IPS-18c (cell line): Measurements from ENCODE around the gene HMG20A.

ENCODE experiments used
- H3K4me3 ChIP-seq: 2 replicates; pipeline ENCODE4 v1.7.0; 2013; ENCODE audit warnings: low read depth, mild to moderate bottlenecking, low read length, moderate library complexity; ENCODE audit not compliant: insufficient read depth
- H3K9me3 ChIP-seq: one replicate; pipeline ENCODE4 v1.6.1; 2013; ENCODE audit warnings: mild to moderate bottlenecking, low read length, moderate library complexity; ENCODE audit not compliant: control insufficient read depth, insufficient read depth

The HMG20A gene

DNA sequence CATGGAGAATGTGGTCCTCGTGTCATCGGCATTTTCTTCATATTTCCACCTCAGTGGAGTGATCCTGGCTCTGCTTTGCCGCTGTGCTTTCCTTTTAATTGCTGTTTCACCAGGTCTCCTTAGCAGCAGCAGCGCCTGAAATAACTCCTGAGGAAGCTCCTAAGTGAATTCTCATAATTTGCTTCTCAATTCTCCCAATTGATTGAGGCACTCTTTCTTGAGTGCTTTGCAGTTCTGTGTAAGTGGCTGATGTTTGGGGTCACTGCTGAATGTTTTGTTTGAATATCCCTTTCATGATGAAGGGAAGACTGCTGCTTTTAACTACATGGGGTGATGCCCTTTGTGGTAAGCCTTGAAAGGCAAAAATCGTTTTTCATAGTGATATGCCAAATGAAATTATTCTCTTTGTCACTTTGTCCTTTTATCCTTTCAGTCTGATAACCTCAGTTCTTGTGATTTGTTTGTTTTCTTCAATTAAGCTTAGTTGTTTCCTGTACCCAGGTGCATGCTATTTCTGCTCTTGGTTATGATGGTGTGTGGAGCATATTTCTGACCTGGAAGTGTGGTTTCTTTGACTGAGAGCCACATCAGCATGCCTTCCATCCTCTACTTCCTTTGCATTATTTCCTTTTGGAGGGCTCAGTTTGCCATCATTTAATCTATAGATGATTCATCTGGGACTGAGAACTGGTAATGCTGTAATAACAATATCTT, 36.7 kb downstream of the HMG20A start:
- no peak overlapping the region for H3K4me3 ChIP-seq

DNA sequence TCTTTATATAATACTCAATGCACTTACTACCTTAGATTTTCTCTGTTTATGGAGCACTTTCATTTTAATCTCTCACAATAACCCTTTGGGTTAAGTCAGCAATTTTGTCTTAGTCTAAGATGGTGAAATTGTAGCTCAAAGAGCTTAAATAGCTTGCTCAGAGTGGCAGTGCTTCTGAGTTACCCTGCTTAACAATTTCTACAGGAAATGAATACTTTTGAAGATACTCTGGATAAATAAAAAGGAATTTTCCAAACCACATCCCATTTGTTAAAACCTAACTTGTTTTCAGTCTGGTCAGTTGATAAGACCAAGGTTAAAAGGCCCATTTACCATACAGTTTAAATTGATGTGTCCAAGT, 37.2 kb downstream of the HMG20A start:
- no peaks in the 10 kb centered on the region for H3K9me3 ChIP-seq
- no peak overlapping the region for H3K4me3 ChIP-seq

More for the DNA sequence above, 36.7 kb downstream of the HMG20A start:
- H3K9me3 ChIP-seq = no peaks in the 10 kb centered on the region

DNA sequence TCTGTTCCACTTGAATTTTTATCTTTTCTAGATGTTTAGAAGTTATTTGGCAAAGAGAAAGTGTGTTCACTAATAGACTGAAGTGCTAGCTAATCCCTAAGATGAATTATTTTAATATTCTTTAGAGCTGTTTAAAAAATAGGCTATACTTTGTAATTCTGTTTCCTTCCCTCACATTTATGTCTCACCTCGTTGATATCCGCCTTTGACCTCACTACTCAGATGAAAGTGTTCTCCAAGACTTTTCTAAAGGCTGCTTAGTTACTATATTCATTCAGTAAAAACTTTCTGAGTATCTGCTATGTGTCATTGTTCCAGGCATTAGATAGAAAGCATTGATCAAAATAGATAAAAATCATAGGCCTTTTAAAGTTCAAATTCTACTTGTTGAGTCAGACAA, 38.3 kb downstream of the HMG20A start:
- Histone ChIP-seq H3K9me3 (no peaks in the 10 kb centered on the region), H3K4me3 (no peak overlapping the region)

DNA sequence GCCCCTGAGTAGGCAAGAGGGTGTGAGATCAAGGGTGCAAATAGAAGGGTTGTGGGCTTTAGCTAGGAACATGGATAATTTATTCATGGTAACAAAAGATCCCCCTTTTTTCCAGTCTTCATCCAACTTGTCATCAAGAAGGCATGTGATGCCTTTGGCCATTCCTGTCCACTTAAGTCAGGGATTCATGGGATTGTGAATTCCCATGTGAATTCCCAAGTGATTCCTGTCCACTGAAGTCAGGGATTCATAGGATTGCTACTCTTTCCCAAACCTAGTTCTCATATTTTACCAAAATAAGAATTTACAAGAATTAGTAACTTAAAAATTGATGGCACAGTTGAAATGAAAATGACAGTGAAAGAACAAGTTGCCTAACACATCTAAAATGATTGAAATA, 40.8 kb downstream of the HMG20A start:
- Histone ChIP-seq H3K9me3 (no peaks in the 10 kb centered on the region), H3K4me3 (no peak overlapping the region)

DNA sequence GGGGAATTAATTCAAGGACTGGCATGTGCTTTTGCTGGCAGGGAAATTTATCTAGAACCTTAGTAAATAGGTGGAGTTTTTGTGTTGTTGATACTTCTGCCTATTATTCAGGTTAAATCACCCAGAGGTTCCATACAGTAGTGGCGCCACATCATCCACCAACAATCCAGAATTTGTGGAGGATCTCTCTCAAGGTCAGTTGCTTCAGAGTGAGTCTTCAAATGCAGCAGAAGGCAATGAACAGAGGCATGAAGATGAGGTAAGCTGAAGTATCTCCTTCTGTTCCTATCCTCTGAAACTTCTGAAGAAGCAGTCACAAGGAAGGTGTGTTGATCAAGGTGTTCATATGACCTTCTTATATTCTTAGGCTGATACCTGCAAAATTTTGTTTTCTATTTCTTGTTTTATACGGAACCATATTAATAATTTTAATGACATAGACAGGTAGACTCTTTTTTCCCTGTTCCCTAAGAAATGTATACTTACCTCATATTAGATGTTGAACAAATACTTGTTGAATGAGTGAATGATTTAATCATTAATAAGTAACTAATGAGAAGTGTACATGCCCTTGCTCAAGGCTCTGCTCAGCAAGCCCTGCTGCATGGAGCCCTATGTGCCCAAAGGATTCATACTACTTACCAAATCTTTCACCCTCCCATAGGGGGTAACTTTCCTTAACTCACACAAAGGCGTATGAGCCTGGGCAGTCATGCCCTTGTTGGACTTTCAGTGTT, 43.6 kb downstream of the HMG20A start:
- Histone ChIP-seq H3K9me3 (no peaks in the 10 kb centered on the region), H3K4me3 (no peak overlapping the region)

DNA sequence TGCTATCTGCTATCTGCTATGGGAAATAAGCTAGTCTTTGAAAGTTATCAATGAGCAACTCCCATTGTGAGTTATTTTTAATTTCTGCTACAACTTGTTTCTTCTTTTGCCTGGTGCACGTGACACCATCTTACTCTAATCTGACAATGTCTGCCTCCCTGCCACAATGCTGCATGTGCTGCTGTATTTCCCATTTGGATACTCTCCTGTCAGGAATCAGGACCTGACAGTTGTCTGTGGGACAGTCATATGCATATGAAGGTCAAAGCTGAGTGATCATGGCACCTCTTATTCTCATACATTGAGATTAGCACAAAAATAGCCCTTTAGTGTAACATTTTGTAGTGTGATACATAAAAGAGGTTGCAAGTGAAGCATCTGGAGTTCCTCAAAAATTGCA, 45.8 kb downstream of the HMG20A start:
- no peaks in the 10 kb centered on the region for H3K9me3 ChIP-seq

DNA sequence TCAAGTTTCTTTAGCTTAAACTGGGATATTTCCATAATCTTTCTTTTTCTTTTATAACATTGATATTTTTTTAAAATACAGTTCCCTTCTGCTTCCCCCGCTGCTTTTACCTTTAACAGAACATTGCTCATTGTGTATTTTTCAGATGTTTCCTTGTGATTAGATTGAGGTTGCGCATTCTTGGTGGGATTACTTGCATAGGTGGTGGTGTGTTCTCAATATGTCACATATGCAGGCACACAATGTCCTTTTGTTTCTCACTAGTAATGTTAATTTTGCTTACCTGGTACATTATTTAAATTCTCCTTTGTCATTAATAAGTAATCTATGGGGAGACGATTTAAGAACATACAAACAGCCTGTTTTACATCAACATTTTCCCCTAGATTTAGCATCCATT, 48.2 kb downstream of the HMG20A start:
- Histone ChIP-seq H3K4me3 (no peak overlapping the region), H3K9me3 (no peaks in the 10 kb centered on the region)

More for the DNA sequence above, 45.8 kb downstream of the HMG20A start:
- H3K4me3 ChIP-seq = no peak overlapping the region

DNA sequence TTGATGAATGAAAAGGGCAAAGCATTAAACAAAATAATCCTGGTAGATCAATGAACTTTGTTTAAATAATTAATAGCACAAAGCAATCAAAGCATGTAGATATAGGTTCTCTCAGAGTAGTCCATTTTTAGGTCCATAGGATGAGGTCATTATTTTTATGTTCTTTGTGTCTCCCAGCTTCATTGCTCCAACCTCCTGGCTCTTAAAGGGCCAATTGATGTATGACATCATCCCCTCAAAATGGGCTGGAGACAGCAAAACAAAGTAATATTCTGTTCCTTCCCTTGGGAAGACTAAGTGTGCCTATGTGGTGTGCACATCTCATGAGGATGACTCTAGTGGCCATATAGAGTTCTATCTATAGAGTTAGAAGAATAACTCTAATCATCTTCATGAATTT, 49.5 kb downstream of the HMG20A start:
- Histone ChIP-seq H3K4me3 (no peak overlapping the region), H3K9me3 (no peaks in the 10 kb centered on the region)

DNA sequence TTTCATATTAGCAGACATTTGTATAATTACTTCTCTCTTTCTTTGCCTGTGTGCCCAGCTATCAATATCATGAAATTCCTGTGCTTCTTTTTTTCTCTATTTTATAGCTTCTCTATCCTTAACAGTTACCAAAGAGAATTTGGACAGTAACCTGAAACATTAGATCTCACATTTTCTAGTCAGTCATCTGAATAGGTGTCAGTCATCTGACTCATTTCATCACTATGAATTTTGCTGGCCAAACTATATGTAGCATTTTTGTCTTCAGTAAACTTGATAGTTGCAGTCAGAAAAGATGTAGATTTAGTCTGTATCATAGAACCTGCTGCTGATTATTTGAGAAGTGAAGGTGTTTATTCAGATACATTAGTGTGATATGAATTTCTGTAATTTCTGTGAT, 52.6 kb downstream of the HMG20A start:
- no peak overlapping the region for H3K4me3 ChIP-seq
- H3K9me3 ChIP-seq = no peaks in the 10 kb centered on the region

DNA sequence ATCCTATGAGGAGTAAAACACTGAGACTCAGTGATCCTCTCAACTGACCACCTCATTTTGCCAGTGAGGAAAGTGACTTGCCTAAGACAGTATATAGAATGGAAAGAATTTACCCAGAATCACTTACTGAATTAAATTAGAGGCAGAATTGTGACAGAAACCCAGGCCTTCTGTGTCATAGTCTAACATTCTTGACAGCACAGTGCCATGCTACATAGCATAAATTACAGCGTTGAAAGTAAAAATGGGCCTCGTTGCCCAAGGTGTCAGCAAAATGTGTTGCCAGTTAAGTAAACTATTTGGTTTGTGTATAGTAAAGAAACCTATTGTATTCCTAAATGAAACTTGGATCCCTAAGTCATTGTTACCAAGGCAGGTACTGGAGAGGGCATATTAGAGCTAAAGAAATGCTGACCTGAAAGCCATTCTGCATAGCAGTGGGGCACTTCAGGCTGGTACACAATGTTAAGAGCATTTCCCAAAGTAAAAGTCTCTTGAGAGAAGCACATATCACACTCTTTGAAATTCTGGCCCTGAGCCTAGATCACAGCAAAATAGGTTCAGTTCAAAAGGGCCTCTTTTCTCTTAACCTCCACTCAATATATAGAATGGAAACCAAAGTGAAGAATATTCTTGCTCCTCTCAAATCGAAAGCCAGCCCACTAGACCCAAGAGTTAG, 53.8 kb downstream of the HMG20A start:
- Histone ChIP-seq H3K4me3 (no peak overlapping the region), H3K9me3 (no peaks in the 10 kb centered on the region)

DNA sequence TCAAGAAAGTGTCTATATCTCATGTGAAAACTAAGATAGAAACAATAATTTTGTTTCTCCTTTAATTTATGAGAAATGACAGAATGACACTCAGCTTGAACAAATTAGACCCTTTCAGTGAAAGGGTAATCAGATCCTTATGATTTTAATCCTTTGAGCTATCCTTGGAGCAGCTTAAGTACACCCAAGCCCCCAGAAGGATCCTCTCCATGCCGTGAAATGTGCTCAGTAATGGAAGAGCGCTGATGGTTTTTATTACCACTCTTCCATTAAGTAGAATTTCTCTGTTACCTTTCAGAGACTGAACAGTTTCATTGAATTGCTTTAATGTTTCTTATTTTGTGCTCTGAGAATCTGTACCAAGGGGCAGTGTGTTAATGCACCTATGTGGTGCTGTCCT, 54.3 kb downstream of the HMG20A start:
- Histone ChIP-seq H3K9me3 (no peaks in the 10 kb centered on the region), H3K4me3 (no peak overlapping the region)

DNA sequence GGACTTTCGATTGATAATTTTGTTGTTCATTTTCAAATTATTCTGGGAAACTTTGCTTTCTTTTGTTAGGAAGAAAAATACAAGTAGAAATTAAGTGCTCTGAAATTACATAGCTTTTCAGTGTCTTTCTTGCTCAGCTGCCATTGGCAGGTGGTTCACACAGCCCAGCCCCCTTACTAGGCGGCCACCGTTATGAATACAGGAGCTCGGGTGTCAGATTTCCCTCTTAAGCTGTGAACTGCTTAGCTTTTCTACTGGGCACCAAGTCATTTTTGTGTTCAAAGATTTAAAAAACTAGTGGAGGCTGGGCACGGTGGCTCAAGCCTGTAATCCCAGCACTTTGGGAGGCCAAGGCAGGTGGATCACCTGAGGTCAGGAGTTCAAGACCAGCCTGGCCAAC, 55.2 kb downstream of the HMG20A start:
- no peak overlapping the region for H3K4me3 ChIP-seq
- no peaks in the 10 kb centered on the region for H3K9me3 ChIP-seq

DNA sequence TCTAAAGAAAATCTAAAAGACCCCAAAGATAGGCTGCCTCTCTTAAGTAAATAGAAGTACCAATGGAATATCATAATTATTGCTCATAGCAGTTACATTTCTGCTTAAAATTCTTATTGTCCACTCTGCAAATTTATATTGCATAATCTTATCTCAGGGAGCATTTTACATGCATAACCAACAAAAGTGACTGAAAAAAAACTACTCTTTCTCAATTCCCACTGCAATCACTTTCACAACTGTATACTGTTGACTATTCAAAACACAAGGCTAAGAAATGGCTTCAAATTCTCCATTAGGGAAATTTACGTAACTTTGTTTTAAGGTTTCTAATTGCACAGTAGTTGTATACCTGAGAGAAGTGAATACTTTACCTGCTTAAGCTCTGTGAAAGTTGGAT, 56.3 kb downstream of the HMG20A start:
- Histone ChIP-seq H3K9me3 (no peaks in the 10 kb centered on the region), H3K4me3 (no peak overlapping the region)

DNA sequence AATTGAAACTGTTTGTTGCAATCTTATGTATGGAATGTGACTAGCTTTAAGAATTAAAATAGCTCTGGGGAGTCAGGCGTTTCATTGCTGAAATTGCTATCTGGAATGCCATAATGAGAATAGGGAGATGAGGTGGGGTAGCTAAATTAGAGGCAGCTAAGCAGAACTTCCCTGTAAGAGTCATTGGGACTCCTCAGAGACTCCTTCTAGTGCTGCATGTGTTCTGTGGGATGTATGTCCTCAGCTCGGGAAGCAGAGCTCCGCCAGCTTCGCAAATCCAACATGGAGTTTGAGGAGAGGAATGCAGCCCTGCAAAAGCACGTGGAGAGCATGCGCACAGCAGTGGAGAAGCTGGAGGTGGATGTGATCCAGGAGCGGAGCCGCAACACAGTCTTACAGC, 57.4 kb downstream of the HMG20A start:
- H3K9me3 ChIP-seq = no peaks in the 10 kb centered on the region
- H3K4me3 ChIP-seq = no peak overlapping the region

DNA sequence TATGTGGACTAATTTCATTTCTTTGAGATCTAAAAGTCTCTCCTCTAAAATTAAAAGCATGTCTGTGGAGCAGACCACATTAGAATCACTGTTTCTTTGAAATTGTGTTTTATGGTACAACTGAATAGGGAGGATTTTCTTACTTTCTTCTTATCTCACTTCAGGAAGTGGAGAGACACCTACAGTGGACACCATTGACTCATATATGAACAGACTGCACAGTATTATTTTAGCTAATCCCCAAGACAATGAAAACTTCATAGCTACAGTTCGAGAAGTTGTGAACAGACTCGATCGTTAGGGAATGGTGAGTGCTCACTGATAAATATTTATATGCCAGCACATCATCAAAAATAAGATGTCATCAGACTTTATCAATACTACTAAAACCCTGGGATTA, 58.3 kb downstream of the HMG20A start:
- no peaks in the 10 kb centered on the region for H3K9me3 ChIP-seq
- no peak overlapping the region for H3K4me3 ChIP-seq

DNA sequence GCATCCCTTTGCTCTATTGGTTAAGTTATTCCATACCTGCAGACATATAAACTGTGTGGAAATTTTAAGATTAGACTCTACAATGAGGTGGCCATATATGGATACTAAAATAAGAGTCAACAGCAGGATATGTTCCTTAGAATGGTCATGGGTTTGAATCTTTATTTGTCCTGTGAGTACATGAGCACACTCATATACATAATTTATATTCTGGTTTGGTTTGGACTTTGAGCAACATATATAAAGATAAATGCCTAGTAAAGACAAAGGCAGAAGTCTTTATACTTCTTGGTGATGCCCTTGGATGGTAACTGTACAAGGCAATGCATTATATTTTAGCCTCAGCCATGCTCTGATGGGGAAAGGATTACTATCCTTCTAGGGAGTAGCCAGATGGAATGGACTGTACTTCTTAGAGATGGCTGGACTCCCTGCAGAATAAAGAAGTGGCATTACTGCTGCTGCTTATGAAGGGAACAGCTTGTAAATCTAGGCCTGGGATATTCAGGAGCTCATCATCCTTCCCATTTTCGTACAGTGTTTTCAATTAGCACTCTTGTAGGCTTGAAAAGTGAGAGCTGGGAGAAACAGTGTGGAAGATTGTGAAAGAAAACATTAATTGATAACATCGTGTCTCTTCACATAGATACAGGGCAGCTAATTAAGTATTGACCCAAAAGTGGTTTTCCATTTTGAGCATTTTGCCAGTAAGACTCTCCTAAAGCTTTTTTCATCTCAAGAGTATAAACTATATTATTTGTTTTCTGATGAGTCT, 60.4 kb downstream of the HMG20A start:
- H3K4me3 ChIP-seq = no peak overlapping the region

DNA sequence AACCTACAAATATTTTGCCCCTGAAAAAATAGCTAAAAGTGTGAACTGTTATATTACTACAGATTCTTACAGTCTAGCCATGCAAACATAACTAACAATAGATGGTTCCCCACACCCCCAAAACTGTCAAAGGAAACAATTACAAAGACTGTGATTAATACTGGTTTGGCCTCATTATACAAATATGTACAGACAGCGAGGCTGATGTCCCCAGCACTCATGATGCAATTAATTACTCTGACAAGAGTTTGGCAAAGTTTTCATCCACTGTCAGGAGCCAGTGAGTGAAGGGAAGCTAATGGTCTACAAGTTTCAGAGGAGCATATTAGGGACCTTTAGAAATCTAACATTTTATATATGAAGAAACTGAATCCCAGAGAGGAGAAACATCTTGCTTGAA, 61.0 kb downstream of the HMG20A start:
- Histone ChIP-seq H3K9me3 (no peaks in the 10 kb centered on the region), H3K4me3 (no peak overlapping the region)

More for the DNA sequence above, 60.4 kb downstream of the HMG20A start:
- no peaks in the 10 kb centered on the region for H3K9me3 ChIP-seq

DNA sequence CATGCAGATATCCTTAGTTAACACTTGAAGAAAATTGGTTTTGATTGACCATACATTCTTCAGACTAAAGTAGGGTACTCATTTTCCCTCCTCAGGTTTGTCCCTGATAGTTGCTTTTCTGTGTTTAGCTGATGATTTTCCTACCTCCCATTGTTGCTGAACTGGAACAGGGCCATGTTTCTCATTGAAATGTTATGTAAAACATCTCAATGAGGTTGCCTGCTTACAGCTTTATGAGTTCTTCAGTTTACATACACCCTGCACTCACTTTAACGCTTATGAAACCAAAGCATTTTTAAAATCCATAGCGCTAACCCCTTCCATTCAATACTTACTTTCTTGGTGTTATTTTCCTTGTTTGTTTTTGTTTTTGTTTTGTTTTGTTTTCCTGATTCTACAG, 61.9 kb downstream of the HMG20A start:
- H3K9me3 ChIP-seq = no peaks in the 10 kb centered on the region
- H3K4me3 ChIP-seq = no peak overlapping the region
